Liver (tissue), 9 donors: ENCODE results near the gene SIK2. TPM values are rescaled to one million over a fixed set of nuclear protein-coding genes. Genes with fewer than 3 reads are reported as not detected.

Source experiments
- DNase-seq: peaks from one replicate; pipeline ENCODE4 v3.0.0-alpha.2; 2017; ENCODE audit warnings: low spot score
- H3K27ac ChIP-seq, 2 donors: one replicate each; pipeline ENCODE4 v1.7.0; 2013; ENCODE audit warnings: inconsistent platforms in 2 of 2, low read length in 2 of 2, control low read depth in 1 of 2, low read depth in 1 of 2, mild to moderate bottlenecking in 1 of 2
- H3K27me3 ChIP-seq, 4 donors: one replicate each; pipeline versions ENCODE4 v1.6.1 to v1.7.0; 2013; ENCODE audit warnings: low read length in 3 of 4, inconsistent platforms in 1 of 4, mild to moderate bottlenecking in 1 of 4, moderate library complexity in 1 of 4; ENCODE audit not compliant: control insufficient read depth in 4 of 4, insufficient read depth in 4 of 4
- H3K36me3 ChIP-seq, 4 donors: one replicate each; pipeline versions ENCODE4 v1.6.1 to v1.7.0; 2013; ENCODE audit warnings: low read length in 3 of 4, mild to moderate bottlenecking in 3 of 4, low read depth in 1 of 4, moderate library complexity in 1 of 4; ENCODE audit not compliant: control insufficient read depth in 4 of 4, insufficient read depth in 3 of 4
- H3K4me1 ChIP-seq, 4 donors: one replicate each; pipeline versions ENCODE4 v1.6.1 to v1.7.0; 2013; ENCODE audit warnings: low read length in 3 of 4, mild to moderate bottlenecking in 3 of 4, moderate library complexity in 1 of 4; ENCODE audit not compliant: control insufficient read depth in 4 of 4, insufficient read depth in 4 of 4
- H3K4me3 ChIP-seq, 3 donors: one replicate each; pipeline versions ENCODE4 v1.6.1 to v1.7.0; 2013; ENCODE audit warnings: low read length in 3 of 3, control low read depth in 1 of 3, low read depth in 1 of 3, mild to moderate bottlenecking in 1 of 3
- H3K9ac ChIP-seq, 2 donors: one replicate each; pipeline ENCODE4 v1.7.0; 2013; ENCODE audit warnings: low read length in 2 of 2, mild to moderate bottlenecking in 2 of 2, moderate library complexity in 2 of 2, control low read depth in 1 of 2, low read depth in 1 of 2
- H3K9me3 ChIP-seq, 4 donors: one replicate each; pipeline versions ENCODE4 v1.6.1 to v1.7.0; 2013; ENCODE audit warnings: low read length in 3 of 4; ENCODE audit not compliant: control insufficient read depth in 4 of 4
- FOXA1 ChIP-seq: IDR thresholded peaks from 2 replicates; pipeline ENCODE4 v1.6.1; 2016; ENCODE audit warnings: antibody characterized with exemption
- FOXA2 ChIP-seq: IDR thresholded peaks from 2 replicates; pipeline ENCODE4 v1.6.1; 2016; ENCODE audit warnings: antibody characterized with exemption
- GABPA ChIP-seq, 2 donors: IDR thresholded peaks in 1 of 2; conservative IDR thresholded peaks in 1 of 2; 2 replicates each; pipeline ENCODE4 v1.6.1; 2016; ENCODE audit warnings: antibody characterized with exemption in 2 of 2, mild to moderate bottlenecking in 1 of 2, moderate library complexity in 1 of 2
- HNF4A ChIP-seq, 2 donors: conservative IDR thresholded peaks; 2 replicates each; pipeline ENCODE4 v1.6.1; 2016; ENCODE audit warnings: antibody characterized with exemption in 2 of 2, mild to moderate bottlenecking in 2 of 2
- HNF4G ChIP-seq: IDR thresholded peaks from 2 replicates; pipeline ENCODE4 v1.6.1; 2016; ENCODE audit warnings: antibody characterized with exemption
- JUND ChIP-seq, 2 donors: IDR thresholded peaks; 2 replicates each; pipeline ENCODE4 v1.6.1; 2016; ENCODE audit warnings: antibody characterized with exemption in 2 of 2
- NR2F2 ChIP-seq: IDR thresholded peaks from 2 replicates; pipeline ENCODE4 v1.6.1; 2016; ENCODE audit warnings: antibody characterized with exemption
- RAD21 ChIP-seq, 2 donors: IDR thresholded peaks; 2 replicates each; pipeline ENCODE4 v1.6.1; 2016; ENCODE audit warnings: antibody characterized with exemption in 2 of 2, mild to moderate bottlenecking in 2 of 2
- RXRA ChIP-seq, 2 donors: IDR thresholded peaks; 2 replicates each; pipeline ENCODE4 v1.6.1; 2017 to 2018; ENCODE audit warnings: antibody characterized with exemption in 2 of 2, mild to moderate bottlenecking in 1 of 2
- SP1 ChIP-seq: IDR thresholded peaks from 2 replicates; pipeline ENCODE4 v1.6.1; 2018; ENCODE audit warnings: antibody characterized with exemption, mild to moderate bottlenecking
- TAF1 ChIP-seq: conservative IDR thresholded peaks from 2 replicates; pipeline ENCODE4 v1.6.1; 2016; ENCODE audit warnings: antibody characterized with exemption, mild to moderate bottlenecking
- YY1 ChIP-seq: IDR thresholded peaks from 2 replicates; pipeline ENCODE4 v1.6.1; 2016; ENCODE audit warnings: antibody characterized with exemption, mild to moderate bottlenecking
- WGBS: extraction: QIAGEN DNeasy Blood & Tissue Kit; methylation state at CpG from one replicate; pipeline ENCODE4 v1.1.7; 2013; 5-methylcytosine and 5-hydroxymethylcytosine counted together
- polyA plus RNA-seq, 2 donors: library from polyadenylated mRNA; stranded (reverse) in 1 of 2; unstranded in 1 of 2; fragments of 200-250 nt in 1 of 2; fragments of >200 nt in 1 of 2; fragmentation: Nextera tagmentation in 1 of 2; extraction: Ambion mirVana in 1 of 2; gene quantifications; one replicate each; pipeline versions ENCODE4 v1.2.1 to v1.2.3, GENCODE V29; 2013 to 2015
- total RNA-seq, 2 donors: library from RNA; depleted of rRNA; stranded (reverse); fragments of >200 nt; gene quantifications; one replicate each; pipeline ENCODE4 v1.2.3, GENCODE V29; 2014
- TF ChIP-seq, protein P1 (sequence below): IDR thresholded peaks from 2 replicates; pipeline ENCODE4 v1.6.1; 2016; ENCODE audit warnings: antibody characterized with exemption, mild to moderate bottlenecking
- TF ChIP-seq, protein P2 (sequence below): IDR thresholded peaks from 2 replicates; pipeline ENCODE4 v1.6.1; 2016; ENCODE audit warnings: antibody characterized with exemption
- TF ChIP-seq, protein P3 (sequence below): IDR thresholded peaks from 2 replicates; pipeline ENCODE4 v1.6.1; 2016; ENCODE audit warnings: antibody characterized with exemption
- TF ChIP-seq, protein P4 (sequence below): IDR thresholded peaks from 2 replicates; pipeline ENCODE4 v1.6.1; 2016; ENCODE audit warnings: antibody characterized with exemption
- TF ChIP-seq, protein P5 (sequence below): fragments of 150-350 bp; IDR thresholded peaks from 2 replicates; pipeline ENCODE4 v1.5.1; 2017; ENCODE audit warnings: improper control_type of control experiment, low read depth, low read length; ENCODE audit not compliant: missing input control
- donor health status: healthy.
- donor health status: healthy.
- donor health status: healthy.
- donor health status: healthy.
- donor health status: healthy.

Gene SIK2
- total and polyA plus RNA-seq, 4 donors = 6.5 to 15.0 (median 9.3) TPM

DNA sequence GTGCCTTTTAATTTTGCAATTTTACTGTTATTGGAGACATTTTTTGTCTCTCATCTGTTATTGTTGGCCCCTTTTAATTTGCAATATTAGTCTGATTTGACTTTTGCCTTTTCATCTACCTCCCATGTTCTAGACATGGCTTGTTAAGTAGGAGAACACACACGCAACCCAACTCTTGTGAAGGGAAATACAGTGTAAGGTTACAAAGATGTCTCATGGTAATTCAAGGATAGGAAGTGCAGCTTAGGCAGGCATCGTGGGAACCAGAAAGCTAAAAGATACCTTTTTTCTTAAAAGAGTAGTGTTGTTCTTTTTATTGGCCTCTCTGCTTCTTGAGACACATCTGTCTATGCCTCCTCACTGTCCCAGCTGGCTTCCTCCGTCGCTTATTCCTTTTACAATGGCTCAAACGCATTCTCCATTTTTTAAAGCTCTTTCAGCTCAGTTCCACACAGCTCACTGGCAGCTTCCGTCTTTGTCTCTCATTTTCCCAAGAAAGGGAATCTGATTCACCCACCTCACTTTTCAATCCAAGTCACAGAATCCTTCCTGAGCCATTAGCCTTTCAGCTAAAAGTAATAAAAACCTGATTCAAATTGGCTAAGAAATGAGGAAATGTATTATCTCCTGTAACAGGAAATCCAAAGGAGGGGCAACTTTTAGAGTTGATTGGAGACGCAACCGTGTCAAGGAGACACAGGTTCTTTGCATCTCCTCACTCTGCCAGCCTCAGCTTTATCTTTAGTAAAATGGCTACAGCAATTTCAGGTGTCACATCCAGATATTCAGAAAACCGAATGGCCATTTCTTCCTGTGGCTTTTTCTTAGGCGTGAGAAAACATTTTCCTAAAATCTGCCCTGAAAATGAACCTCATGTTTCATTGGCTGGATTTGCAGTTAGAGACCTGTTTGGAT, 57.2 kb downstream of the SIK2 start:
- no peak for DNase-seq
- Histone ChIP-seq H3K36me3 (peaks cover 0 to 10% (median 4%) of the 10 kb centered on the region in 4 donors), H3K27me3 (no peaks in the 10 kb centered on the region), H3K9ac (no peak overlapping the region), H3K9me3 (no peaks in the 10 kb centered on the region), H3K27ac (no peak overlapping the region), H3K4me1 (peaks cover 2 to 8% (median 4%) of the 10 kb centered on the region in 4 donors), H3K4me3 (no peak overlapping the region)
- TF ChIP-seq, protein P1, sequence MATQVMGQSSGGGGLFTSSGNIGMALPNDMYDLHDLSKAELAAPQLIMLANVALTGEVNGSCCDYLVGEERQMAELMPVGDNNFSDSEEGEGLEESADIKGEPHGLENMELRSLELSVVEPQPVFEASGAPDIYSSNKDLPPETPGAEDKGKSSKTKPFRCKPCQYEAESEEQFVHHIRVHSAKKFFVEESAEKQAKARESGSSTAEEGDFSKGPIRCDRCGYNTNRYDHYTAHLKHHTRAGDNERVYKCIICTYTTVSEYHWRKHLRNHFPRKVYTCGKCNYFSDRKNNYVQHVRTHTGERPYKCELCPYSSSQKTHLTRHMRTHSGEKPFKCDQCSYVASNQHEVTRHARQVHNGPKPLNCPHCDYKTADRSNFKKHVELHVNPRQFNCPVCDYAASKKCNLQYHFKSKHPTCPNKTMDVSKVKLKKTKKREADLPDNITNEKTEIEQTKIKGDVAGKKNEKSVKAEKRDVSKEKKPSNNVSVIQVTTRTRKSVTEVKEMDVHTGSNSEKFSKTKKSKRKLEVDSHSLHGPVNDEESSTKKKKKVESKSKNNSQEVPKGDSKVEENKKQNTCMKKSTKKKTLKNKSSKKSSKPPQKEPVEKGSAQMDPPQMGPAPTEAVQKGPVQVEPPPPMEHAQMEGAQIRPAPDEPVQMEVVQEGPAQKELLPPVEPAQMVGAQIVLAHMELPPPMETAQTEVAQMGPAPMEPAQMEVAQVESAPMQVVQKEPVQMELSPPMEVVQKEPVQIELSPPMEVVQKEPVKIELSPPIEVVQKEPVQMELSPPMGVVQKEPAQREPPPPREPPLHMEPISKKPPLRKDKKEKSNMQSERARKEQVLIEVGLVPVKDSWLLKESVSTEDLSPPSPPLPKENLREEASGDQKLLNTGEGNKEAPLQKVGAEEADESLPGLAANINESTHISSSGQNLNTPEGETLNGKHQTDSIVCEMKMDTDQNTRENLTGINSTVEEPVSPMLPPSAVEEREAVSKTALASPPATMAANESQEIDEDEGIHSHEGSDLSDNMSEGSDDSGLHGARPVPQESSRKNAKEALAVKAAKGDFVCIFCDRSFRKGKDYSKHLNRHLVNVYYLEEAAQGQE = no peak
- TF ChIP-seq RAD21 (IDR thresholded peaks at IDR 0.05) (no peak), FOXA1 (no peak), TAF1 (no peak), FOXA2 (no peak), YY1 (no peak), RXRA (IDR thresholded peaks at IDR 0.05) (no peak), SP1 (no peak), JUND (IDR thresholded peaks at IDR 0.05) (no peak), GABPA (IDR thresholded peaks at IDR 0.05 in 1 of 2, conservative IDR thresholded peaks at IDR 0.05 in 1 of 2) (no peak), HNF4G (no peak), HNF4A (conservative IDR thresholded peaks at IDR 0.05) (no peak), NR2F2 (no peak)
- TF ChIP-seq, protein P2, sequence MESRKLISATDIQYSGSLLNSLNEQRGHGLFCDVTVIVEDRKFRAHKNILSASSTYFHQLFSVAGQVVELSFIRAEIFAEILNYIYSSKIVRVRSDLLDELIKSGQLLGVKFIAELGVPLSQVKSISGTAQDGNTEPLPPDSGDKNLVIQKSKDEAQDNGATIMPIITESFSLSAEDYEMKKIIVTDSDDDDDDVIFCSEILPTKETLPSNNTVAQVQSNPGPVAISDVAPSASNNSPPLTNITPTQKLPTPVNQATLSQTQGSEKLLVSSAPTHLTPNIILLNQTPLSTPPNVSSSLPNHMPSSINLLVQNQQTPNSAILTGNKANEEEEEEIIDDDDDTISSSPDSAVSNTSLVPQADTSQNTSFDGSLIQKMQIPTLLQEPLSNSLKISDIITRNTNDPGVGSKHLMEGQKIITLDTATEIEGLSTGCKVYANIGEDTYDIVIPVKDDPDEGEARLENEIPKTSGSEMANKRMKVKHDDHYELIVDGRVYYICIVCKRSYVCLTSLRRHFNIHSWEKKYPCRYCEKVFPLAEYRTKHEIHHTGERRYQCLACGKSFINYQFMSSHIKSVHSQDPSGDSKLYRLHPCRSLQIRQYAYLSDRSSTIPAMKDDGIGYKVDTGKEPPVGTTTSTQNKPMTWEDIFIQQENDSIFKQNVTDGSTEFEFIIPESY = no peak
- TF ChIP-seq, protein P3, sequence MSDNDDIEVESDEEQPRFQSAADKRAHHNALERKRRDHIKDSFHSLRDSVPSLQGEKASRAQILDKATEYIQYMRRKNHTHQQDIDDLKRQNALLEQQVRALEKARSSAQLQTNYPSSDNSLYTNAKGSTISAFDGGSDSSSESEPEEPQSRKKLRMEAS = no peak
- TF ChIP-seq, protein P4, sequence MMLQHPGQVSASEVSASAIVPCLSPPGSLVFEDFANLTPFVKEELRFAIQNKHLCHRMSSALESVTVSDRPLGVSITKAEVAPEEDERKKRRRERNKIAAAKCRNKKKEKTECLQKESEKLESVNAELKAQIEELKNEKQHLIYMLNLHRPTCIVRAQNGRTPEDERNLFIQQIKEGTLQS = no peak
- TF ChIP-seq, protein P5, sequence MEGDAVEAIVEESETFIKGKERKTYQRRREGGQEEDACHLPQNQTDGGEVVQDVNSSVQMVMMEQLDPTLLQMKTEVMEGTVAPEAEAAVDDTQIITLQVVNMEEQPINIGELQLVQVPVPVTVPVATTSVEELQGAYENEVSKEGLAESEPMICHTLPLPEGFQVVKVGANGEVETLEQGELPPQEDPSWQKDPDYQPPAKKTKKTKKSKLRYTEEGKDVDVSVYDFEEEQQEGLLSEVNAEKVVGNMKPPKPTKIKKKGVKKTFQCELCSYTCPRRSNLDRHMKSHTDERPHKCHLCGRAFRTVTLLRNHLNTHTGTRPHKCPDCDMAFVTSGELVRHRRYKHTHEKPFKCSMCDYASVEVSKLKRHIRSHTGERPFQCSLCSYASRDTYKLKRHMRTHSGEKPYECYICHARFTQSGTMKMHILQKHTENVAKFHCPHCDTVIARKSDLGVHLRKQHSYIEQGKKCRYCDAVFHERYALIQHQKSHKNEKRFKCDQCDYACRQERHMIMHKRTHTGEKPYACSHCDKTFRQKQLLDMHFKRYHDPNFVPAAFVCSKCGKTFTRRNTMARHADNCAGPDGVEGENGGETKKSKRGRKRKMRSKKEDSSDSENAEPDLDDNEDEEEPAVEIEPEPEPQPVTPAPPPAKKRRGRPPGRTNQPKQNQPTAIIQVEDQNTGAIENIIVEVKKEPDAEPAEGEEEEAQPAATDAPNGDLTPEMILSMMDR = no peak
- WGBS = 86% methylated on average over 10 of the region's 10 CpGs
